CD4-positive, alpha-beta T cell treated with Interleukin-1 beta for 1 hour (primary cell): ENCODE measurements around the gene OR2T8.

ENCODE experiments used
- DNase-seq, 2 donors: peaks; one replicate each; pipeline ENCODE4 v3.0.0-alpha.2; 2020 to 2022

The OR2T8 gene

GRCh38 chr1:247919952-247920351 lies at the start of gene OR2T8:
Gene OR2T8, plus strand, starts transcription at chr1:247920252. Its CDS starts 766 bp downstream, at chr1:247921018.
- DNase-seq, result no peak

- no peak for DNase-seq
Measured at GRCh38 chr1:247883346-247883745, 36.7 kb upstream of the OR2T8 start.

- DNase-seq, result no peak
Measured at GRCh38 chr1:247884797-247885413, 35.1 kb upstream of the OR2T8 start.

- no peak for DNase-seq
Measured at GRCh38 chr1:247895163-247895637, 24.9 kb upstream of the OR2T8 start, which contains the start of gene OR2W3. Gene OR2W3, plus strand, starts transcription at chr1:247895587. Its CDS starts 0 bp downstream, at chr1:247895587.

GRCh38 chr1:247895976-247896375 lies 24.1 kb upstream of the OR2T8 start:
- no peak for DNase-seq

- DNase-seq, result no peak
Measured at GRCh38 chr1:247904122-247904521, 15.9 kb upstream of the OR2T8 start.

- DNase-seq, result no peak
Measured at GRCh38 chr1:247905181-247905580, 14.9 kb upstream of the OR2T8 start.

GRCh38 chr1:247905910-247906503 lies 14.0 kb upstream of the OR2T8 start:
- DNase-seq, result peak in 1 of 2 donors; percentile 1

GRCh38 chr1:247906504-247907047 lies 13.5 kb upstream of the OR2T8 start:
- DNase-seq, result peak in 1 of 2 donors; percentile 15

- no peak for DNase-seq
Measured at GRCh38 chr1:247908766-247909165, 11.3 kb upstream of the OR2T8 start.

GRCh38 chr1:247913786-247914185 lies 6.3 kb upstream of the OR2T8 start:
- DNase-seq, result no peak

GRCh38 chr1:247914941-247915662 lies 5.0 kb upstream of the OR2T8 start:
- DNase-seq, result no peak

GRCh38 chr1:247923941-247924340 lies 3.9 kb downstream of the OR2T8 start:
- no peak for DNase-seq

GRCh38 chr1:247924868-247925267 lies 4.8 kb downstream of the OR2T8 start, which contains the start of gene OR2AJ1:
Gene OR2AJ1, plus strand, starts transcription at chr1:247924889. Its CDS starts 8,880 bp downstream, at chr1:247933769.
- DNase-seq, result no peak

- no peak for DNase-seq
Measured at GRCh38 chr1:247933989-247934388, 13.9 kb downstream of the OR2T8 start.

GRCh38 chr1:247935781-247936180 lies 15.7 kb downstream of the OR2T8 start:
- no peak for DNase-seq

- DNase-seq, result no peak
Measured at GRCh38 chr1:247936415-247936814, 16.4 kb downstream of the OR2T8 start.

- DNase-seq, result peak; percentile 85 to 87
Measured at GRCh38 chr1:247936965-247937734, 17.1 kb downstream of the OR2T8 start.

GRCh38 chr1:247942624-247943023 lies 22.6 kb downstream of the OR2T8 start:
- DNase-seq, result no peak

GRCh38 chr1:247948558-247948957 lies 28.5 kb downstream of the OR2T8 start, which contains the start of gene OR2L8:
Gene OR2L8, plus strand, starts transcription at chr1:247948858. Its CDS starts 0 bp downstream, at chr1:247948858.
- no peak for DNase-seq

GRCh38 chr1:247953408-247953807 lies 33.4 kb downstream of the OR2T8 start:
- no peak for DNase-seq

GRCh38 chr1:247961791-247962190 lies 41.7 kb downstream of the OR2T8 start:
- DNase-seq, result no peak
